ENCODE results near the gene MTUS2.

MTUS2 gene

DNA sequence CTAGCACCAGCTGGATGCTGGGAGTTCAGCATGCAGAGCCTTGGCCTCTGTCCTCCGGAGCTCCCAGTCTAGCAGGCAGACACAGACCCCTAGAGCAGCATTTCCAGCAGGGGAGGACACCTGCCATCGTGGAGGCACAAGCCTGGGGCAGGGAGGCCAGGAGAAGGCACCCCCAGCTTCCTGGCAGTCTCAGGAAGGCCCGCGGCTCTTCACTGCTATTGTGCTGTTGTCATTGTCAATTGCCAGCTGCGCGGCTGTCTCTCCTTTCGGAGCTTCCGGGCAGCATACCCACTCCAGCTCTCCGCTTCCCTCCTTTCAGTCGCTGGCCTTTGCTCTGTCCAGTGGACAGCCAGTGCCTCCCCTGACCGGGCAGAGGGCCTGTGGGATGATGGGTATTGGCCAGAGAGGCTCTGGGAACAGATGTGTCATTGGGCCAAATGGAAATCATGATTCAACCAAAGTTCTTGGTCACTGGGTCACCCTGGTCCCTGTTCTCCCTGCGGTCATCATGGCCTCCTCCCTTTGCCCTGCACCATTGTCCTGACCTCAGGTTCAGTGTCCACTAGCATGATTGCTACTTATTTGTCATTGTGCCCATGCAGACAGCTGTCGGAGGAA lies 682.4 kb downstream of the MTUS2 start:
- Histone ChIP-seq H2AFZ (ENCODE audit: low read depth, low read length) (no peak overlapping the region), H3K9ac (ENCODE audit: low read depth, low read length) (no peak overlapping the region), H4K20me1 (ENCODE audit: insufficient read depth, low read length) (peaks cover 11% of the 10 kb centered on the region), H3K79me2 (ENCODE audit: insufficient read depth, low read length) (no peaks in the 10 kb centered on the region), H3K4me3 (ENCODE audit: low read depth in 1 of 2, low read length in 2 of 2) (no peak overlapping the region), H3K36me3 (ENCODE audit: insufficient read depth, low read length) (peaks cover 59% of the 10 kb centered on the region), H3K27ac (ENCODE audit: low read length) (no peak overlapping the region), H3K4me1 (ENCODE audit: insufficient read depth, low read length) (no peaks in the 10 kb centered on the region), H3K27me3 (ENCODE audit: insufficient read depth, low read length, poor library complexity) (no peaks in the 10 kb centered on the region), H3K9me3 (ENCODE audit: insufficient read depth, low read length, severe bottlenecking) (no peaks in the 10 kb centered on the region), H3K4me2 (ENCODE audit: insufficient read depth, low read length) (no peak overlapping the region)
- no peak for TF ChIP-seq EZH2 (IDR thresholded peaks at IDR 0.05; ENCODE audit: borderline replicate concordance, low read depth, low read length, severe bottlenecking)
- TF ChIP-seq, protein P1, sequence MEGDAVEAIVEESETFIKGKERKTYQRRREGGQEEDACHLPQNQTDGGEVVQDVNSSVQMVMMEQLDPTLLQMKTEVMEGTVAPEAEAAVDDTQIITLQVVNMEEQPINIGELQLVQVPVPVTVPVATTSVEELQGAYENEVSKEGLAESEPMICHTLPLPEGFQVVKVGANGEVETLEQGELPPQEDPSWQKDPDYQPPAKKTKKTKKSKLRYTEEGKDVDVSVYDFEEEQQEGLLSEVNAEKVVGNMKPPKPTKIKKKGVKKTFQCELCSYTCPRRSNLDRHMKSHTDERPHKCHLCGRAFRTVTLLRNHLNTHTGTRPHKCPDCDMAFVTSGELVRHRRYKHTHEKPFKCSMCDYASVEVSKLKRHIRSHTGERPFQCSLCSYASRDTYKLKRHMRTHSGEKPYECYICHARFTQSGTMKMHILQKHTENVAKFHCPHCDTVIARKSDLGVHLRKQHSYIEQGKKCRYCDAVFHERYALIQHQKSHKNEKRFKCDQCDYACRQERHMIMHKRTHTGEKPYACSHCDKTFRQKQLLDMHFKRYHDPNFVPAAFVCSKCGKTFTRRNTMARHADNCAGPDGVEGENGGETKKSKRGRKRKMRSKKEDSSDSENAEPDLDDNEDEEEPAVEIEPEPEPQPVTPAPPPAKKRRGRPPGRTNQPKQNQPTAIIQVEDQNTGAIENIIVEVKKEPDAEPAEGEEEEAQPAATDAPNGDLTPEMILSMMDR (IDR thresholded peaks at IDR 0.05; ENCODE audit: borderline replicate concordance, extremely low read depth, low read length, poor library complexity, severe bottlenecking): no peak
- DNase-seq (no peak), ATAC-seq (ENCODE audit: insufficient read depth, low read depth) (no peak)

GRCh38 chr13:29503041-29503837 lies 683.1 kb downstream of the MTUS2 start:
- Histone ChIP-seq H3K27me3 (ENCODE audit: insufficient read depth, low read length, poor library complexity) (no peaks in the 10 kb centered on the region), H3K4me1 (ENCODE audit: insufficient read depth, low read length) (no peaks in the 10 kb centered on the region), H3K36me3 (ENCODE audit: insufficient read depth, low read length) (peaks cover 58% of the 10 kb centered on the region), H3K79me2 (ENCODE audit: insufficient read depth, low read length) (no peaks in the 10 kb centered on the region), H2AFZ (ENCODE audit: low read depth, low read length) (no peak overlapping the region), H3K9ac (ENCODE audit: low read depth, low read length) (no peak overlapping the region), H3K4me3 (ENCODE audit: low read depth in 1 of 2, low read length in 2 of 2) (no peak overlapping the region), H3K27ac (ENCODE audit: low read length) (no peak overlapping the region), H3K9me3 (ENCODE audit: insufficient read depth, low read length, severe bottlenecking) (no peaks in the 10 kb centered on the region), H3K4me2 (ENCODE audit: insufficient read depth, low read length) (no peak overlapping the region), H4K20me1 (ENCODE audit: insufficient read depth, low read length) (peaks cover 17% of the 10 kb centered on the region)
- no peak for TF ChIP-seq EZH2 (IDR thresholded peaks at IDR 0.05; ENCODE audit: borderline replicate concordance, low read depth, low read length, severe bottlenecking)
- TF ChIP-seq, protein P1 (IDR thresholded peaks at IDR 0.05; ENCODE audit: borderline replicate concordance, extremely low read depth, low read length, poor library complexity, severe bottlenecking): no peak
- no peak for ATAC-seq (ENCODE audit: insufficient read depth, low read depth)
- DNase-seq: no peak

DNA sequence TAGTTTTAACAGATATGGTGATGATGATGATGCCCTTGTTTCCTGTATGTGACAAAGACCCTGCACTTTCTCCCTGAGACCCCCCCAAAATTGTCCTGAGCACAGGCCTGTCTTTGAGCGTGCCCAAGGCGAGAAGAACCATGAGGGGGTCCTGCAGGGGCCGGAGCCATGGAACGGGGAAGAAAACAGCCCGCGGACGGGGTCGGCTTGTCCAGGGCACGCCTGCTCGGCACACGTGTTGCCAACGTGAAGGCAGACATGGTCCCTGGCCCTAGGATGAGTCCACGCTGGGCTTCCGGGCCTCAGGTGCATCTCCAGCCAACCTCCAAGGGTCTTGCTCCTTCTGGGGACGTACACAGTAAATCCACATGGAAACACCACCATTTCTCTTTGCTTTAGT lies 684.6 kb downstream of the MTUS2 start:
- no peak overlapping the region for H3K4me3 ChIP-seq (ENCODE audit: low read depth in 1 of 2, low read length in 2 of 2)
- no peak overlapping the region for H3K27ac ChIP-seq (ENCODE audit: low read length)
- H3K27me3 ChIP-seq (ENCODE audit: insufficient read depth, low read length, poor library complexity): no peaks in the 10 kb centered on the region
- no peaks in the 10 kb centered on the region for H3K4me1 ChIP-seq (ENCODE audit: insufficient read depth, low read length)
- DNase-seq (no peak), ATAC-seq (ENCODE audit: insufficient read depth, low read depth) (no peak)
- no peak for TF ChIP-seq EZH2 (IDR thresholded peaks at IDR 0.05; ENCODE audit: borderline replicate concordance, low read depth, low read length, severe bottlenecking)
- TF ChIP-seq, protein P1 (IDR thresholded peaks at IDR 0.05; ENCODE audit: borderline replicate concordance, extremely low read depth, low read length, poor library complexity, severe bottlenecking): no peak
- H3K4me2 ChIP-seq (ENCODE audit: insufficient read depth, low read length): no peak overlapping the region
- no peak overlapping the region for H3K9ac ChIP-seq (ENCODE audit: low read depth, low read length)
- H3K79me2 ChIP-seq (ENCODE audit: insufficient read depth, low read length): no peaks in the 10 kb centered on the region
- H4K20me1 ChIP-seq (ENCODE audit: insufficient read depth, low read length): peaks cover 23% of the 10 kb centered on the region
- H2AFZ ChIP-seq (ENCODE audit: low read depth, low read length): no peak overlapping the region
- peaks cover 52% of the 10 kb centered on the region for H3K36me3 ChIP-seq (ENCODE audit: insufficient read depth, low read length)
- no peaks in the 10 kb centered on the region for H3K9me3 ChIP-seq (ENCODE audit: insufficient read depth, low read length, severe bottlenecking)

Measured in DND-41 (cell line).